ENCODE results near the gene EFCAB5. TPM values are rescaled to one million over a fixed set of nuclear protein-coding genes. Genes with fewer than 3 reads are reported as not detected.
"Not testable (repeated sequence)": the region's sequence is repeated elsewhere in the genome, so short reads cannot be mapped to it uniquely, and the experiment has no call there.

Gene EFCAB5
- total RNA-seq, 1 donor from 2014 or later: 1.1 TPM

GRCh38 chr17:30124273-30124796 lies 182.9 kb downstream of the EFCAB5 start:
- no peak for TF ChIP-seq CTCF (IDR thresholded peaks at IDR 0.05)
- Histone ChIP-seq H3K27ac (no peak overlapping the region), H3K4me3 (no peak overlapping the region), H3K9me3 (no peaks in the 10 kb centered on the region), H3K27me3 (no peaks in the 10 kb centered on the region), H3K36me3 (peaks cover 17 to 33% of the 10 kb centered on the region in 2 donors), H3K4me1 (peaks cover 0 to 2% of the 10 kb centered on the region in 2 donors)
- no peak for DNase-seq (ENCODE audit: low spot score in 2 of 2)
- intact Hi-C loops (cut with DNase I): loop anchor here (2.0 kb wide), 2 partner anchors 112 to 154 kb away; no protein-coding TSS in a partner anchor

GRCh38 chr17:30130121-30130520 lies 188.7 kb downstream of the EFCAB5 start:
- DNase-seq (ENCODE audit: low spot score in 2 of 2): no peak
- no peaks in the 10 kb centered on the region for H3K9me3 ChIP-seq
- no peak overlapping the region for H3K4me3 ChIP-seq
- no peaks in the 10 kb centered on the region for H3K4me1 ChIP-seq
- H3K36me3 ChIP-seq: peaks cover 21 to 32% of the 10 kb centered on the region in 2 donors
- H3K27ac ChIP-seq: no peak overlapping the region
- no peaks in the 10 kb centered on the region for H3K27me3 ChIP-seq
- TF ChIP-seq CTCF (IDR thresholded peaks at IDR 0.05): no peak
- intact Hi-C loops (cut with DNase I): no loop called here

- Histone ChIP-seq H3K27ac (no peak overlapping the region), H3K36me3 (peaks cover 25 to 39% of the 10 kb centered on the region in 2 donors), H3K9me3 (no peaks in the 10 kb centered on the region), H3K27me3 (no peaks in the 10 kb centered on the region), H3K4me3 (no peak overlapping the region), H3K4me1 (no peaks in the 10 kb centered on the region)
- DNase-seq (ENCODE audit: low spot score in 2 of 2): no peak
- intact Hi-C loops (cut with DNase I): no loop called here
- TF ChIP-seq CTCF (IDR thresholded peaks at IDR 0.05): no peak
Measured at GRCh38 chr17:30132615-30133014, 191.2 kb downstream of the EFCAB5 start.

GRCh38 chr17:30133197-30133596 lies 191.8 kb downstream of the EFCAB5 start:
- H3K27me3 ChIP-seq: no peaks in the 10 kb centered on the region
- no peak overlapping the region for H3K4me3 ChIP-seq
- no peak overlapping the region for H3K27ac ChIP-seq
- no peak for DNase-seq (ENCODE audit: low spot score in 2 of 2)
- TF ChIP-seq CTCF (IDR thresholded peaks at IDR 0.05): no peak
- no peaks in the 10 kb centered on the region for H3K9me3 ChIP-seq
- H3K36me3 ChIP-seq: peaks cover 22 to 33% of the 10 kb centered on the region in 2 donors
- intact Hi-C loops (cut with DNase I): no loop called here
- no peaks in the 10 kb centered on the region for H3K4me1 ChIP-seq

- no peak for DNase-seq (ENCODE audit: low spot score in 2 of 2)
- Histone ChIP-seq H3K4me1 (no peaks in the 10 kb centered on the region), H3K27ac (no peak overlapping the region), H3K36me3 (peaks cover 16 to 26% of the 10 kb centered on the region in 2 donors), H3K4me3 (no peak overlapping the region), H3K9me3 (no peaks in the 10 kb centered on the region), H3K27me3 (no peaks in the 10 kb centered on the region)
- intact Hi-C loops (cut with DNase I): no loop called here
- no peak for TF ChIP-seq CTCF (IDR thresholded peaks at IDR 0.05)
Measured at GRCh38 chr17:30134551-30134950, 193.1 kb downstream of the EFCAB5 start.

GRCh38 chr17:30137158-30137557 lies 195.7 kb downstream of the EFCAB5 start:
- no peak overlapping the region for H3K27ac ChIP-seq
- H3K36me3 ChIP-seq: peaks cover 16 to 21% of the 10 kb centered on the region in 2 donors
- H3K4me1 ChIP-seq: no peaks in the 10 kb centered on the region
- H3K9me3 ChIP-seq: no peaks in the 10 kb centered on the region
- no peak overlapping the region for H3K4me3 ChIP-seq
- intact Hi-C loops (cut with DNase I): no loop called here
- no peaks in the 10 kb centered on the region for H3K27me3 ChIP-seq
- DNase-seq (ENCODE audit: low spot score in 2 of 2): no peak
- no peak for TF ChIP-seq CTCF (IDR thresholded peaks at IDR 0.05)

GRCh38 chr17:30147860-30148259 lies 206.4 kb downstream of the EFCAB5 start:
- H3K36me3 ChIP-seq; H3K9me3 ChIP-seq; H3K27ac ChIP-seq; DNase-seq (ENCODE audit: low spot score in 2 of 2); H3K27me3 ChIP-seq; intact Hi-C loops (cut with DNase I); H3K4me3 ChIP-seq; H3K4me1 ChIP-seq: not testable (repeated sequence)

All from ascending aorta (tissue), 2 donors.